IMR-90 (cell line): ENCODE results near the gene PRKCB. TPM values are rescaled to one million over a fixed set of nuclear protein-coding genes. Genes with fewer than 3 reads are reported as not detected.

Experiments
- ATAC-seq: fragments of 200-7000 bp; cut with Tn5 transposase; 2 replicates; pipeline ENCODE4 v1.9.1; 2020; ENCODE audit warnings: low read depth, mild to moderate bottlenecking, moderate library complexity
- BruUV-seq: library from RNA; stranded (reverse); fragments of 400-500 nt; replicated peaks from 2 replicates; lab custom pipeline; 2021; lab: Mats Ljungman, UMichigan
- CTCF ChIA-PET: fragments of 300-600 bp; formaldehyde crosslinking; extraction: SDS; loops from one replicate; lab custom pipeline; 2021; ENCODE audit warnings: antibody characterized with exemption; lab: Yijun Ruan, JAX
- POLR2A ChIA-PET: fragments of 300-600 bp; sonication (Branson Sonifier 250); formaldehyde crosslinking; loops from one replicate; lab custom pipeline; 2022; ENCODE audit warnings: antibody characterized with exemption; ENCODE audit not compliant: unreplicated experiment; lab: Charles Lee
- DNase-seq: peaks from one replicate; pipeline ENCODE4 v3.0.0; 2013
- H2AFZ ChIP-seq: replicated peaks from 2 replicates; pipeline ENCODE3; 2013; ENCODE audit warnings: low read length, mild to moderate bottlenecking; ENCODE audit not compliant: poor library complexity
- H2AK5ac ChIP-seq: 2 replicates; pipeline ENCODE4 v1.6.1; 2013; ENCODE audit warnings: low read depth, low read length, inconsistent platforms
- H2AK9ac ChIP-seq: replicated peaks from 2 replicates; pipeline ENCODE3; 2013; ENCODE audit warnings: mild to moderate bottlenecking, low read depth, low read length, moderate library complexity; ENCODE audit not compliant: poor library complexity
- H2BK120ac ChIP-seq: 2 replicates; pipeline ENCODE4 v1.6.1; 2013; ENCODE audit warnings: low read depth, low read length, inconsistent platforms
- H2BK15ac ChIP-seq: 3 replicates; pipeline ENCODE4 v1.6.1; 2013; ENCODE audit warnings: low read depth, low read length, inconsistent platforms
- H2BK20ac ChIP-seq: 2 replicates; pipeline ENCODE4 v1.6.1; 2013; ENCODE audit warnings: low read depth, mild to moderate bottlenecking, inconsistent platforms, low read length, moderate library complexity
- H2BK5ac ChIP-seq: 2 replicates; pipeline ENCODE4 v1.6.1; 2013; ENCODE audit warnings: mild to moderate bottlenecking, low read depth, low read length, inconsistent platforms; ENCODE audit not compliant: poor library complexity, severe bottlenecking
- H3K14ac ChIP-seq: replicated peaks from 2 replicates; pipeline ENCODE4 v1.6.1; 2013; ENCODE audit warnings: low read depth, low read length, inconsistent platforms
- H3K18ac ChIP-seq: 2 replicates; pipeline ENCODE4 v1.6.1; 2013; ENCODE audit warnings: low read depth, low read length, control low read depth
- H3K23ac ChIP-seq: 2 replicates; pipeline ENCODE4 v1.6.1; 2013; ENCODE audit warnings: low read depth, low read length, inconsistent platforms
- H3K27ac ChIP-seq: 2 replicates; pipeline ENCODE4 v1.5.1; 2013; ENCODE audit warnings: mild to moderate bottlenecking, control low read depth, low read length; ENCODE audit not compliant: insufficient read depth
- H3K27me3 ChIP-seq: 2 replicates; pipeline ENCODE4 v1.6.1; 2013; ENCODE audit warnings: low read length; ENCODE audit not compliant: control insufficient read depth, insufficient read depth
- H3K36me3 ChIP-seq: 2 replicates; pipeline ENCODE4 v1.6.1; 2013; ENCODE audit warnings: low read length, mixed read lengths; ENCODE audit not compliant: control insufficient read depth, insufficient read depth
- H3K4ac ChIP-seq: 2 replicates; pipeline ENCODE4 v1.6.1; 2013; ENCODE audit warnings: low read depth, low read length, inconsistent platforms
- H3K4me1 ChIP-seq: 2 replicates; pipeline ENCODE4 v1.6.1; 2013; ENCODE audit warnings: low read length, mixed read lengths; ENCODE audit not compliant: control insufficient read depth, insufficient read depth
- H3K4me2 ChIP-seq: 2 replicates; pipeline ENCODE4 v1.6.1; 2013; ENCODE audit warnings: low read depth, mild to moderate bottlenecking, control low read depth, low read length, moderate library complexity
- H3K4me3 ChIP-seq: 2 replicates; pipeline ENCODE4 v1.5.1; 2013; ENCODE audit warnings: low read depth, mild to moderate bottlenecking, control low read depth, low read length, moderate library complexity; ENCODE audit not compliant: insufficient read depth
- H3K56ac ChIP-seq: 2 replicates; pipeline ENCODE4 v1.6.1; 2013; ENCODE audit warnings: low read length, inconsistent platforms; ENCODE audit not compliant: insufficient read depth; ENCODE audit errors: extremely low read depth
- H3K79me1 ChIP-seq, 2 experiments: 2 replicates each; pipeline ENCODE4 v1.6.1; 2013; ENCODE audit warnings: low read length in 2 of 2, inconsistent platforms in 1 of 2, low read depth in 1 of 2
- H3K9ac ChIP-seq: 2 replicates; pipeline ENCODE4 v1.6.1; 2013; ENCODE audit warnings: low read depth, low read length, control low read depth
- H3K9me1 ChIP-seq: 2 replicates; pipeline ENCODE4 v1.6.1; 2013; ENCODE audit warnings: low read length, inconsistent platforms; ENCODE audit not compliant: insufficient read depth
- H3K9me3 ChIP-seq: 2 replicates; pipeline ENCODE4 v1.6.1; 2013; ENCODE audit warnings: low read length; ENCODE audit not compliant: control insufficient read depth, insufficient read depth
- H4K20me1 ChIP-seq: 2 replicates; pipeline ENCODE4 v1.6.1; 2013; ENCODE audit warnings: low read length, inconsistent platforms; ENCODE audit not compliant: insufficient read depth
- H4K5ac ChIP-seq: 2 replicates; pipeline ENCODE4 v1.6.1; 2013; ENCODE audit warnings: mild to moderate bottlenecking, low read depth, low read length, control low read depth
- H4K8ac ChIP-seq, 2 experiments: 2 replicates each; pipeline ENCODE4 v1.6.1; 2013; ENCODE audit warnings: low read depth in 2 of 2, low read length in 2 of 2, control low read depth in 1 of 2, inconsistent platforms in 1 of 2
- H4K91ac ChIP-seq: 2 replicates; pipeline ENCODE4 v1.6.1; 2013; ENCODE audit warnings: low read depth, low read length, inconsistent platforms; ENCODE audit not compliant: insufficient read depth
- BHLHE40 ChIP-seq: fragments of 150-350 bp; IDR thresholded peaks from 2 replicates; pipeline ENCODE4 v1.6.1; 2016; ENCODE audit warnings: mild to moderate bottlenecking, low read depth, low read length
- CHD1 ChIP-seq: IDR thresholded peaks from 2 replicates; pipeline ENCODE4 v1.6.1; 2012; ENCODE audit warnings: low read depth, low read length, improper control_type of control experiment
- MAFK ChIP-seq: IDR thresholded peaks from 2 replicates; pipeline ENCODE4 v1.6.1; 2012; ENCODE audit warnings: low read depth, low read length, improper control_type of control experiment
- MAZ ChIP-seq: IDR thresholded peaks from 2 replicates; pipeline ENCODE4 v1.6.1; 2012; ENCODE audit warnings: low read depth, mild to moderate bottlenecking, low read length, improper control_type of control experiment, moderate library complexity, borderline replicate concordance
- NFE2L2 ChIP-seq: fragments of 150-350 bp; IDR thresholded peaks from 2 replicates; pipeline ENCODE4 v1.6.1; 2016; ENCODE audit warnings: low read depth, mild to moderate bottlenecking, low read length
- WGBS, 2 experiments: methylation state at CpG; one replicate each; pipeline versions ENCODE4 v1.1.5 to v1.1.7; 2013; ENCODE audit warnings: missing lambda C conversion rate in 2 of 2; ENCODE audit not compliant: insufficient read length in 1 of 2; ENCODE audit errors: extremely low coverage in 2 of 2; 5-methylcytosine and 5-hydroxymethylcytosine counted together
- dilution Hi-C: fragments of 300-500 bp; cut with HindIII; formaldehyde crosslinking; loops from one replicate; pipeline ENCODE4 v1.14.3; 2018; ENCODE audit warnings: low sequenced_read_pairs; ENCODE audit not compliant: unreplicated experiment
- in situ Hi-C: fragments of 300-500 bp; cut with MboI; formaldehyde crosslinking; loops from 3 replicates; pipeline ENCODE4 v1.14.3; 2019; ENCODE audit warnings: low sequenced_read_pairs, inconsistent platforms, mixed read lengths
- intact Hi-C: fragments of 100-400 bp; cut with micrococcal nuclease; formaldehyde crosslinking; loops from 2 replicates; pipeline ENCODE4 v1.10.0; 2022
- polyA plus RNA-seq, 3 experiments: library from polyadenylated mRNA; depleted of rRNA; stranded (reverse); fragments of >200 nt; gene quantifications; 2 replicates each; pipeline ENCODE4 v1.2.3, GENCODE V29; 2012; ENCODE audit warnings: low replicate concordance in 1 of 3
- total RNA-seq: library from RNA; depleted of rRNA; stranded (reverse); fragments of >200 nt; gene quantifications from 2 replicates; pipeline ENCODE4 v1.2.3, GENCODE V29; 2012
- TF ChIP-seq, protein P1 (sequence below): conservative IDR thresholded peaks from 2 replicates; pipeline ENCODE4 v1.5.1; 2012; ENCODE audit warnings: mild to moderate bottlenecking, low read depth, low read length, improper control_type of control experiment

The PRKCB gene
- total and polyA plus RNA-seq, 2 of the 4 experiments (the other 2 are of a cell fraction) = under 0.01 TPM; not detected in 1

DNA sequence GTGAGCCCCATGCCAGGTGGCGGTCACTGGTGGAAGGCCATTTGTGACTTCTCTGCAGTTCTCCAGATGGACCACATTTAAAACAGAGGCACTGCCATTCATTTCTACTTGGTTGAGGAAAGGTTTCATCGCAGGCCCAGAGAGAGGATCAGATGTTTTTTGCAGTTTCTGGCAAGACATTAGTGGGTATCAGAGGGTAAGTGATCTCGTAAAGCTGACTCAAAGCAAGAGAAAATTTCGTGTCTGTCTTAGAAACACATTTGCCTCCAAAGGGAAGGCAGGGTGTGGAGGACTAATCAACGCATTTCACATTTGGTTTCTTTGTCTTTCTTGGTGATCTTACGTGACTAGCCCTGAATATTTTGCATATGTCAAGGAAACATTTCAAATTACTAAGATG lies 81.8 kb downstream of the PRKCB start:
- Histone ChIP-seq H3K23ac (no peak overlapping the region), H2AFZ (no peak overlapping the region), H3K36me3 (no peaks in the 10 kb centered on the region), H3K14ac (no peak overlapping the region), H3K27ac (no peak overlapping the region), H3K4ac (no peak overlapping the region), H2BK5ac (no peak overlapping the region), H2AK9ac (no peak overlapping the region), H3K9me3 (no peaks in the 10 kb centered on the region), H3K9ac (no peak overlapping the region), H3K4me2 (no peak overlapping the region), H4K8ac (no peak overlapping the region), H3K18ac (no peak overlapping the region), H3K79me1 (no peaks in the 10 kb centered on the region), H2AK5ac (no peak overlapping the region), H3K27me3 (no peaks in the 10 kb centered on the region), H3K56ac (no peak overlapping the region), H4K5ac (no peak overlapping the region), H2BK120ac (no peak overlapping the region), H4K20me1 (no peaks in the 10 kb centered on the region), H2BK15ac (no peak overlapping the region), H3K4me1 (no peaks in the 10 kb centered on the region), H3K4me3 (no peak overlapping the region), H4K91ac (no peak overlapping the region), H2BK20ac (no peak overlapping the region), H3K9me1 (no peaks in the 10 kb centered on the region)
- ATAC-seq = no peak
- DNase-seq = no peak
- POLR2A ChIA-PET = no interaction called here
- intact Hi-C loops (no loop called here), dilution Hi-C loops (no loop called here), in situ Hi-C loops (no loop called here)
- TF ChIP-seq MAFK (no peak), NFE2L2 (no peak), MAZ (no peak), BHLHE40 (no peak), CHD1 (no peak)
- TF ChIP-seq, protein P1, sequence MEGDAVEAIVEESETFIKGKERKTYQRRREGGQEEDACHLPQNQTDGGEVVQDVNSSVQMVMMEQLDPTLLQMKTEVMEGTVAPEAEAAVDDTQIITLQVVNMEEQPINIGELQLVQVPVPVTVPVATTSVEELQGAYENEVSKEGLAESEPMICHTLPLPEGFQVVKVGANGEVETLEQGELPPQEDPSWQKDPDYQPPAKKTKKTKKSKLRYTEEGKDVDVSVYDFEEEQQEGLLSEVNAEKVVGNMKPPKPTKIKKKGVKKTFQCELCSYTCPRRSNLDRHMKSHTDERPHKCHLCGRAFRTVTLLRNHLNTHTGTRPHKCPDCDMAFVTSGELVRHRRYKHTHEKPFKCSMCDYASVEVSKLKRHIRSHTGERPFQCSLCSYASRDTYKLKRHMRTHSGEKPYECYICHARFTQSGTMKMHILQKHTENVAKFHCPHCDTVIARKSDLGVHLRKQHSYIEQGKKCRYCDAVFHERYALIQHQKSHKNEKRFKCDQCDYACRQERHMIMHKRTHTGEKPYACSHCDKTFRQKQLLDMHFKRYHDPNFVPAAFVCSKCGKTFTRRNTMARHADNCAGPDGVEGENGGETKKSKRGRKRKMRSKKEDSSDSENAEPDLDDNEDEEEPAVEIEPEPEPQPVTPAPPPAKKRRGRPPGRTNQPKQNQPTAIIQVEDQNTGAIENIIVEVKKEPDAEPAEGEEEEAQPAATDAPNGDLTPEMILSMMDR = no peak
- CTCF ChIA-PET = no interaction called here
- WGBS, 2 experiments = no CpG with 5 or more reads among the region's 6 CpGs
- BruUV-seq = no TSS peak
